Measurements from ENCODE around the gene GALNT9. TPM values are rescaled to one million over a fixed set of nuclear protein-coding genes. Genes with fewer than 3 reads are reported as not detected.

The GALNT9 gene
- polyA plus RNA-seq, 3 donors = not detected

DNA sequence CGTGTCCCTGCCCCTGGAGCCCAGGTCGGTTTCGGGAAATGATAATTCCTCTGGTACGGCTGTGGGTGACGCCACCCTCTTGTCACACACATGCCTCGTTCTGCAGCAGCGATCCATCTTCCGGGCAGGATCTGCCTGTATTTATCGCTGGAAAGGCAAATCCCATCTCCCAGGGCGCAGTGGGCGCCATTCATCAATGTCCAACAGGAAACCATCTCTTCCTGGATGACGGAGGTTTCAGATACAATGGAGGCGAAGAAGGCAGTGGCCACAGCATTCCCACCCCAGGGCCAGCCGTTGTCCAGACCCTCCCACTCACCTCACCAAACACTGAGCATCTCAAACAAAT is 110.9 kb downstream of the GALNT9 start:
- 63% methylated on average over 13 of the region's 14 CpGs for WGBS (ENCODE audit: insufficient coverage)
- intact Hi-C loops (cut with micrococcal nuclease) = loop anchor here in 1 of 2 donors (5.0 kb wide), 1 partner anchor 56 kb away; no protein-coding TSS in a partner anchor
- no peak overlapping the region for H3K27ac ChIP-seq (ENCODE audit: low read depth in 1 of 2, low read length in 2 of 2)
- no peaks in the 10 kb centered on the region for H4K20me1 ChIP-seq (ENCODE audit: insufficient read depth, low read length)
- H3K9ac ChIP-seq (ENCODE audit: insufficient read depth, low read length, poor library complexity, severe bottlenecking) = no peak overlapping the region
- peaks cover 0 to 4% of the 10 kb centered on the region in 2 donors for H3K4me1 ChIP-seq (ENCODE audit: control insufficient read depth in 1 of 2, insufficient read depth in 2 of 2, low read length in 2 of 2)
- H3K4me2 ChIP-seq (replicated peaks; ENCODE audit: extremely low read depth, low read length, poor library complexity, severe bottlenecking) = no peak overlapping the region
- no peaks in the 10 kb centered on the region for H3K79me2 ChIP-seq (ENCODE audit: insufficient read depth, low read length)
- Mint-ChIP-seq H3K36me3 (no peaks in the 10 kb centered on the region), H3K27ac (no peak overlapping the region), H3K4me3 (no peak overlapping the region), H3K27me3 (ENCODE audit: low read depth in 3 of 3) (peaks cover 12 to 19% (median 12%) of the 10 kb centered on the region in 3 donors), H3K9me3 (peaks cover 0 to 10% (median 2%) of the 10 kb centered on the region in 7 donors), H3K4me1 (peaks cover 5% of the 10 kb centered on the region)
- H3K4me3 ChIP-seq (replicated peaks in 1 of 3; ENCODE audit: low read depth in 2 of 3, low read length in 3 of 3) = no peak overlapping the region
- DNase-seq = no peak
- no peak overlapping the region for H2AFZ ChIP-seq (ENCODE audit: insufficient read depth, low read depth, low read length, poor library complexity, severe bottlenecking)
- H3K9me3 ChIP-seq (replicated peaks in 1 of 2; ENCODE audit: control insufficient read depth in 1 of 2, insufficient read depth in 1 of 2, low read length in 2 of 2) = peaks cover under 1 to 2% of the 10 kb centered on the region in 2 donors
- H3K36me3 ChIP-seq (replicated peaks in 1 of 2; ENCODE audit: control insufficient read depth in 1 of 2, insufficient read depth in 2 of 2, low read length in 2 of 2) = no peaks in the 10 kb centered on the region
- TF ChIP-seq, protein P1, sequence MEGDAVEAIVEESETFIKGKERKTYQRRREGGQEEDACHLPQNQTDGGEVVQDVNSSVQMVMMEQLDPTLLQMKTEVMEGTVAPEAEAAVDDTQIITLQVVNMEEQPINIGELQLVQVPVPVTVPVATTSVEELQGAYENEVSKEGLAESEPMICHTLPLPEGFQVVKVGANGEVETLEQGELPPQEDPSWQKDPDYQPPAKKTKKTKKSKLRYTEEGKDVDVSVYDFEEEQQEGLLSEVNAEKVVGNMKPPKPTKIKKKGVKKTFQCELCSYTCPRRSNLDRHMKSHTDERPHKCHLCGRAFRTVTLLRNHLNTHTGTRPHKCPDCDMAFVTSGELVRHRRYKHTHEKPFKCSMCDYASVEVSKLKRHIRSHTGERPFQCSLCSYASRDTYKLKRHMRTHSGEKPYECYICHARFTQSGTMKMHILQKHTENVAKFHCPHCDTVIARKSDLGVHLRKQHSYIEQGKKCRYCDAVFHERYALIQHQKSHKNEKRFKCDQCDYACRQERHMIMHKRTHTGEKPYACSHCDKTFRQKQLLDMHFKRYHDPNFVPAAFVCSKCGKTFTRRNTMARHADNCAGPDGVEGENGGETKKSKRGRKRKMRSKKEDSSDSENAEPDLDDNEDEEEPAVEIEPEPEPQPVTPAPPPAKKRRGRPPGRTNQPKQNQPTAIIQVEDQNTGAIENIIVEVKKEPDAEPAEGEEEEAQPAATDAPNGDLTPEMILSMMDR (IDR thresholded peaks at IDR 0.05) = no peak
- no peaks in the 10 kb centered on the region for H3K27me3 ChIP-seq (ENCODE audit: control insufficient read depth in 2 of 2, insufficient read depth in 2 of 2, low read length in 2 of 2)

DNA sequence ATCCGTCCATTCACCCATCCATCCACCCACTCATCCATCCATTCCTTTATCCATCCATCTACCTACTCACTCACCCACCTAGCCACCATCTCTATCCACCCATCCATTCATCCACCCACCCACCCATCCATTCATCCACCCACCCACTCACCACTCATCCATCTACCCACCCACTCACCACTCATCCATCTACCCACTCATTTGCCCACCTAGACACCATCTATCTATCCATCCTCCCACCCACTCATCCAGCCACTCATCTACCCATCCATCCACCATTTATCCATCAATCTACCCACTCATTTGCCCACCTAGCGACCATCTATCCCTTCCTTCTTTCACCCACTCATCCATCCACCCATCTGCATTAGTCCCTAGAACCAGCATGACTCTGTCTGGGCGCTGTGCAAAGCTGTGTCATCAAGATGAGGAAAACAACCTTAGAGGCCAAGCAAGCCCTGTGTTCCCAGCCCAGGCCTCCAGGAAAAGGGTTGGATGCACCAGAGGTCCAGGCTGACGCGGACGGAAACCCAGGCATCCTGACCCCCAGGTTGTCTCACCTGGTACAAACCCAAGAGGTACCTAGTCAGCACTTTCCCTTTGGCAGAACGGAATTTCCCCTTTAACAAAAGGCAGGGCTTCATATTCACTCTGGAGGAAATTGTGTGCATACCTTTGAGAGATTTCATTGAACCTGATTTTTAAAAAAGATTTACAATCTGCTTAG is 111.4 kb downstream of the GALNT9 start:
- no peak overlapping the region for H3K27ac Mint-ChIP-seq

More for the DNA sequence above, 111.4 kb downstream of the GALNT9 start:
- H3K4me3 Mint-ChIP-seq = no peak overlapping the region
- H2AFZ ChIP-seq (ENCODE audit: insufficient read depth, low read depth, low read length, poor library complexity, severe bottlenecking) = no peak overlapping the region
- H3K27me3 ChIP-seq (ENCODE audit: control insufficient read depth in 2 of 2, insufficient read depth in 2 of 2, low read length in 2 of 2) = no peaks in the 10 kb centered on the region
- H3K4me2 ChIP-seq (replicated peaks; ENCODE audit: extremely low read depth, low read length, poor library complexity, severe bottlenecking) = no peak overlapping the region
- H3K36me3 Mint-ChIP-seq = no peaks in the 10 kb centered on the region
- H3K9me3 ChIP-seq (replicated peaks in 1 of 2; ENCODE audit: control insufficient read depth in 1 of 2, insufficient read depth in 1 of 2, low read length in 2 of 2) = peaks cover 4 to 5% of the 10 kb centered on the region in 2 donors
- no peaks in the 10 kb centered on the region for H3K79me2 ChIP-seq (ENCODE audit: insufficient read depth, low read length)
- TF ChIP-seq, protein P1 (IDR thresholded peaks at IDR 0.05) = no peak
- 89% methylated on average over 6 of the region's 7 CpGs for WGBS (ENCODE audit: insufficient coverage)
- no peaks in the 10 kb centered on the region for H4K20me1 ChIP-seq (ENCODE audit: insufficient read depth, low read length)
- peaks cover 12 to 19% (median 13%) of the 10 kb centered on the region in 3 donors for H3K27me3 Mint-ChIP-seq (ENCODE audit: low read depth in 3 of 3)
- intact Hi-C loops (cut with micrococcal nuclease) = loop anchor here in 1 of 2 donors (5.0 kb wide), 1 partner anchor 56 kb away; no protein-coding TSS in a partner anchor
- no peak overlapping the region for H3K9ac ChIP-seq (ENCODE audit: insufficient read depth, low read length, poor library complexity, severe bottlenecking)
- peaks cover 3 to 15% (median 6%) of the 10 kb centered on the region in 7 donors for H3K9me3 Mint-ChIP-seq
- DNase-seq = no peak
- no peaks in the 10 kb centered on the region for H3K36me3 ChIP-seq (replicated peaks in 1 of 2; ENCODE audit: control insufficient read depth in 1 of 2, insufficient read depth in 2 of 2, low read length in 2 of 2)
- peaks cover 0 to 3% of the 10 kb centered on the region in 2 donors for H3K4me1 ChIP-seq (ENCODE audit: control insufficient read depth in 1 of 2, insufficient read depth in 2 of 2, low read length in 2 of 2)
- H3K4me1 Mint-ChIP-seq = peaks cover 5% of the 10 kb centered on the region
- H3K4me3 ChIP-seq (replicated peaks in 1 of 3; ENCODE audit: low read depth in 2 of 3, low read length in 3 of 3) = no peak overlapping the region
- no peak overlapping the region for H3K27ac ChIP-seq (ENCODE audit: low read depth in 1 of 2, low read length in 2 of 2)
